HG03159 (cell line): ENCODE data around the gene ABHD16A.
A peak's percentile ranks its signal among the peaks of the same experiment; 100 is the strongest.

Experiments used
- ATAC-seq: cut with Tn5 transposase; IDR thresholded peaks from one replicate; pipeline ENCODE4 v1.9.1; 2021; ENCODE audit warnings: mild to moderate bottlenecking, moderate library complexity; ENCODE audit not compliant: unreplicated experiment

ABHD16A gene

GRCh38 chr6:31663126-31663960 is 39.8 kb downstream of the ABHD16A start:
- no peak for ATAC-seq

GRCh38 chr6:31662124-31662723 is 40.9 kb downstream of the ABHD16A start:
- no peak for ATAC-seq

- no peak for ATAC-seq
Observed at GRCh38 chr6:31661262-31662123, 41.6 kb downstream of the ABHD16A start.

DNA sequence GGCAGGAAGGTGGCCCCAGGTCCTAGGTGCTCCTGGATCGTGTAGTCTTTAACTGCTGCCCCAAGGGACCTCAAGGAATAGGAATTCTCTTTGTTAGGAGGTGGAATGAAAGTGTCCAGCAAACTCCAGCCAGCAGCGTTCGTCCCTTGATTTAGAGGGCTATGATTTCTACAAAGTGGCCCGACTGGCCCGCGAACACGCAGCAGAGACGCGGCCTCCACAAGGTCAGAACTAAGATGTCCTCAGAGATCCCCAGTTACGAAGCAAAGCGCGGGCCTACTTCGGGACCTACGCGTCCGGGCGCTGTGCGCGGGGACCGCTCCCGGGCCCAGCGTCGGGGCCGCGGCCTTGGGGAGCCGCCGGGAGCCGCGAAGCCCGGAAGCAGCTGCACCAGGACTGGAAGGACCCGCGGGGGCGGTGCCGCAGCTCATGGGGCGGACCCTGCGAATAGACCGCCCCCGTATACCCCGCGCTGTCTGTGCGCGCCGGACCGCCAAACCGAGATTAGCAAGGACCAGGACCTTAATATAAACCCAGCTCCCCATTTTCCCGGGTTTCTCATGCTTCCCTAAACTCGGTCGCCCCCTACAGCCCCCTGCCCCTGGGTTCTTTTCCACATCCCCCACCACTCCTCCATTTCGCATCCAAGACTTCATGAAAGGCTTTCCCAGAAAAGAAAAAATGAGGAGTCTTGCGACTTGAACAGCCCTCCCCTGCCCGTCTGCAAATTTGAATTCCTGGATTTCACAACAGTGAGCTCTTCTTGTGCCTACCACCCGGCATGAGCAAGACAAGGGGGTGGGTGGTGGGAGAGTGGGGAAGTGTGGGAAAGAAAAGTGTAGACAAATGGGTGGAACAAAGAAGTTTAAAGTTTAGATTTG is 42.5 kb downstream of the ABHD16A start, which contains the start of gene C6orf47:
Gene C6orf47 (minus strand): TSS at position 398 of the 881 bp plus-strand sequence. CDS start 831 bp downstream, outside the sequence.
- ATAC-seq, result peak; percentile 38

DNA sequence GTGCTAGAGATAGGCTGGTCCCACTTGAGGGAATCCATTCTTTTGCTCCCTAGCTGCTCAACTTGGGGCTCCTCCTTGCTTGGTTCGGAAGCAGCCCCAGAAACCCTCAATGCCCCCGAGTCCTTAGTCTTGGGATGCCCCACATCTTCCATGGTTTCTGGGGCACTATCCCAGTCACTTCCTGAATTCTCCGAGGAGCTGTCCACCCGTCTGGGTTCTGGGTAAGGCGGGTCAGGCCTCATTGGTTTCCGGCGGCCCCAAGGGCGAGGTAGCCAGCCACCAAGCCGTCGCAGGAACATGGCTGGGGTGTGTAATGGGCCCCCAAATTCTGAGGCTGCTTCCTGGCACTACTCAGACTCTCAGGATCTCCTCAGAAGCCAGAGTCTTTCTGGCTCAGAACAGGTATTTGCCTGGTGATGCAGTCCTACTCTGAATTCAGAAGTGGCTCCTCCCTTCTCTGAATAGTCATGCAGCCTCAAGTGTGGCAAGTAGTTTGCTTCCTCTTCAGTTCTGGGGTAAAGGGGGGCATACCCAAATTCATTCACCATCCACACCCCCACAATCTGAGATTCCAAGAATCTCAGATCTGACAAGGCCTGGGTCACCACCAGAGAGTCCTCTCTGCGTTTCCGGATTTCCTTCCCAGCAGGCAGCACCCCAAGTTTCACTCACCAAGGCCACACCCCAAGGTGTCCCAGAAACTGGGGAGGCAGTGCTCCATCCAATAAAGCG is 43.3 kb downstream of the ABHD16A start:
- peak; percentile 2 for ATAC-seq

GRCh38 chr6:31658983-31659648 is 44.0 kb downstream of the ABHD16A start:
- no peak for ATAC-seq

DNA sequence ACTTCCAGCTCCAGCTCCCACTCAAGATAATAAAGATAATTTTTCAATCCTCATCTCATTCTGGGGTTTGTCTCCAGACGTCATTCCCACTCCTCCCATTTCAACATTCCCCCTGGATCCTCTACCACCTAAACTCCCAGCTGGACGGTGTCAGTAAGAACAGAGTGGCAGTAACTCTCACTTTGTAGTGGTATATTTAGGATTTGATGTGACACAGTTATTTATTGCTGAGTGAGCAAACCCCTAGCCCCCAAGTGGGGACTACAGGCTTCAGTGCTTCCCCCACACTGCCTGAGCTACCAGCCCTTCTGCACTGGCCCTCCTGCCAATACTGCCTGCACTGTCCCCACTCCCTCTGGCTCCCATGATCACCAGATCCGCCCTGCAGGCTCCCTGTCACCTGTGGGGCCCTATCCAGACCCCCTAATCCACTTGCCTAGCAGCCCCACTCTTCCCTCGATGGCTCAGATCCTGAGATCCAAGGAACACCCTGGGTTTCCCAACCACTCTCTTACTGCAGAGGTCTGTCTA is 44.9 kb downstream of the ABHD16A start:
- no peak for ATAC-seq

DNA sequence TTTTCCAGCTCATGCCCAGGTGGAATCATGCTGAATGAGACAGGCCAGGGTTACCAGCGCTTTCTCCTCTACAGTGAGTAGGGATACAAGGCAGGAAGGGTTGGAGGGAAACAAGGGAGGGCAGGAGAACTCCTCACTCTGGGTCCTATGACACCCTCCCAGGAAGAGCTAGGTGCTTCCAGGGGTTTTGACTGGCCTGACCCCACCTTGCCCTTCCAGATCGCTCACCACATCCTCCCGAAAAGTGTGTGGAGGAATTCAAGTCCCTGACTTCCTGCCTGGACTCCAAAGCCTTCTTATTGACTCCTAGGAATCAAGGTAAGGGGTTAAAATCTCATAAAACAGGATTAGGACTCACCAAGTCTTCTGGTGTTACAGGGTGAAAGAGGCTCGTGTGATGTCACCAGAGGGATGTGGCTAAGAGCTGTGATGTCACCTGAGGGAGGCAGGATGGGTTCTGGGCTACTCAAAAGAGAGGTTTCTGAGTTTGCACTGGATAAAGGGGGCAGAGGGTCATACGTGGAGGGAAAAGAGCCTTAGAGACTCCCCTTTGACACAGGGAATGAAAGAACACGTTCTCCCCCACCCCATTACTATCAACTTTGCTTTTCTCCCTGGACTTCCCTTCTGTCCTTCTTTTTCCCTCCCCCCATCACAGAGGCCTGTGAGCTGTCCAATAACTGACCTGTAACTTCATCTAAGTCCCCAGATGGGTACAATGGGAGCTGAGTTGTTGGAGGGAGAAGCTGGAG is 45.5 kb downstream of the ABHD16A start:
- no peak for ATAC-seq

- ATAC-seq, result no peak
Observed at GRCh38 chr6:31655349-31656237, 47.5 kb downstream of the ABHD16A start, which contains the start of gene APOM. Gene APOM, plus strand, starts transcription at chr6:31655894. Its CDS starts 73 bp downstream, at chr6:31655967.

DNA sequence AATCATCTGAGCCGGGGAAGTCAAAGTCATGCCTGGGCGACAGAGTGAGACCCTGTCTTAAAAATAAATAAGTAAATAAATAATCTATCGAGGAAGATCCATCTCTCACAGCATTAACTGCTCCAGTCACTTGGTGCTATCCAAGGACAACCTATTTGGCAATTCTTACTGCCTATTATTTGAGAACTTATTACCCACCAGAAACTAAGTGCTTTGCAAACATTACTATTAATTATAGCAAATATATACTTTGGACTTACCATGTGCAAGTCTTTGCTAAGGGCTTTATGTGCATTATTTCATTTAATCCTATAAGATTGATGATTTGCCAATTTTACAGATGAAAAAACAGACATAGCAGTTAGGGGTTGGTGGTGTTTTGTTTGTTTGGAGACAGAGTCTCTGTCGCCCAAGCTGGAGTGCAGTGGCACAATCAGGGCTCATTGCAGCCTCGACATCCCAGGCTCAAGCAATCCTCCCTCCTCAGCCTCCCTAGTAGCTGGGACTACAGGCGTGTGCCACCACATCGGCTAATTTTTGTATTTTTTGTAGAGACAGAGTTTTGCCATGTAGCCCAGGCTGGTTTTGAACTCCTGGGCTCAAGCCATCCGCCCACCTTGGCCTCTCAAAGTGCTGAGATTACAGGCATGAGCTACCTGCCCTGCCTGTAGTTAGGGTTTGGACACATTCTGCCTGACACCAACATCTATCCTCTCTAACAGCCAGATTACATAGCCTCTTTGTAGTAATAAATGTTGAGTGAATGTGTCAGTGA is 48.4 kb downstream of the ABHD16A start:
- no peak for ATAC-seq

GRCh38 chr6:31652925-31653724 is 50.0 kb downstream of the ABHD16A start:
- ATAC-seq, result peak; percentile 62

DNA sequence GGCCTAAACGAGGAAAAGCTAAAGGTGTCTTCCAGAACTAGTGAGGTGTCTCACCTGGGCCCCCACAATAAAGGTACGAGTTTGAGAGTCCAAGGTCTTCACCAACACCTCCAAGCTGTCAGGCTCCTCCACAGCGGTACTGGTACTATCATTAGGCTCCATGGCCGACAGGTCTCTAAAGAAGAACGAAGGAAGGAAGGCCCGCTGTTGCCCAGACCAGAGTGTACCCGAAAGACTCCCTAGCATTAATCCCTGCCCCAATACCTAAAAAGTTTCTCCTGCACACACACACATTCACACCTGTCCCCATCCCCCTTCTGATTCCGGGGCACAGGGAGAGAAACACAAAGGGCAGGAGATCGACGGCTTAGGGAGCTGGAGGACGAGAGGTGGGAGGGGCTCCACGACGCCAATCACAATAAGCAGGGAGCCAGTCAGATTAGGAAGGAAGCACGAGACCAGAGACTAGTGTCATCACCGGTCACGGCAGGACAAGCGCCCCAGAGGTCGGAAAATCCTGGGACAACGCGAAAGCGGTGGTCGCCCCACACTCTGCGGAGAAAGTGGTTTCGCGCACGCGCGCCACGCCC is 51.4 kb downstream of the ABHD16A start:
- ATAC-seq, result peak; percentile 29

DNA sequence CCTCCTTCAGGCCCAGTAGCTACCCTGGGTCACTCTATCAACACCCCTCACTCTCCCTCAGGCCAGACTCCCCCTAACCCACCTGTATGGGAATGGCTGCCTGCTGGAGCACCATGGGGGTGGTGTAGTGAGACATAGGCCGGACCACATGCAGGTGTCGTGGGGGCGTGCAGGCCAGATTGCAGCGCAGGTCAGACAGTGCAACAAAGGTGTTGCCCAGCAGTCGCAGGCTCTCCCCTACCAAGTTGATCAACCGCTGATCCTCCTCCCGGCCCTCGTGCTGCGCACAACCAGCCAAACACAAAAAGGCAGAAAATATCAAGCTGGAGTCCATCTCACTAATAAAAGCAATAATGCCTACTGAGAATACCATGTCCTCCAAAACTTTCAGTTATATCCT is 57.8 kb downstream of the ABHD16A start:
- ATAC-seq, result no peak

DNA sequence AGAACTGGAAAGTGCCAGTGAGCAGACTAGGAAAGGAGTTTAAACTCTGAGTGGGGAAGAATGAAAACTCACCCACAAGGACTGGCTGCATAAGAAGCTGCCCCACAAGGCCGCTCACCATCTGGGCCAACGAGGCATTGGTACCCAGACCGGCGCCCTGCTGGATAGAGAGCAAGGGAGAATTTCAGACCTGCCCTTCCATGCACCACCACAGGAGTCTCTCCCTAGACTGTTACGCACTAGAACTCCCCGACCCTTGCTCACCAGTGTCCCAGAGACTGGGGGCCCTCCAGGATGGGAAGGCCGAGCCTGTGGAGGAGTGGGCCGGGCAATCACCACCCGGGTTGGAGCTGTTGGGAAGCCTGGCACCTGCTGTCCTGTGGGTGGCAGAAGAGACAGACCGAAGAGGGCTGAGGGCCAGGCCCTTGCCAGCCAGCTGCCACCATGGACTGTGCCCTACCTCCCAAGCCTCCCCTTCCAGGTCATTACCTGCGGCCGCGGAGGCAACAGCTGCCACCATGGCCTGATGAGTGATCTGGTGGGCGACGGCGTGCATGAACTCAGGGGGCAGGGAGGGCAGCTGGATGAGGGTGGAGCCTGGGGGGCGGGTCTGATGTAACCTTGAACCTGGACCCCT is 59.2 kb downstream of the ABHD16A start:
- ATAC-seq, result no peak
